Neural progenitor cell (in vitro differentiated cells): Measurements from ENCODE around the gene RBM26. TPM values are rescaled to one million over a fixed set of nuclear protein-coding genes. Genes with fewer than 3 reads are reported as not detected.

Source experiments
- DNase-seq: peaks from one replicate; pipeline ENCODE4 v3.0.0-alpha.2; 2016; ENCODE audit warnings: low spot score
- H2AFZ ChIP-seq: fragments of 200-600 bp; sonication (generic); replicated peaks from 2 replicates; pipeline ENCODE4 v1.6.1; 2016; ENCODE audit warnings: antibody characterized with exemption
- H3F3A ChIP-seq: fragments of 200-600 bp; sonication (generic); 2 replicates; pipeline ENCODE4 v1.6.1; 2016; ENCODE audit warnings: antibody characterized with exemption, low read depth
- H3K27ac ChIP-seq: fragments of 200-600 bp; sonication (generic); 2 replicates; pipeline ENCODE4 v1.5.1; 2016; ENCODE audit warnings: mild to moderate bottlenecking
- H3K27me3 ChIP-seq: fragments of 200-600 bp; sonication (generic); 2 replicates; pipeline ENCODE4 v1.6.1; 2016; ENCODE audit warnings: mild to moderate bottlenecking, moderate library complexity
- H3K36me3 ChIP-seq: fragments of 200-600 bp; sonication (generic); 2 replicates; pipeline ENCODE4 v1.5.1; 2016
- H3K4me1 ChIP-seq: fragments of 200-600 bp; sonication (generic); 2 replicates; pipeline ENCODE4 v1.6.1; 2016; ENCODE audit warnings: mixed run types
- H3K4me2 ChIP-seq: fragments of 200-600 bp; sonication (generic); 2 replicates; pipeline ENCODE4 v1.6.1; 2016
- H3K4me3 ChIP-seq: fragments of 200-600 bp; sonication (generic); 2 replicates; pipeline ENCODE4 v1.5.1; 2016
- H3K79me2 ChIP-seq: fragments of 200-600 bp; sonication (generic); 2 replicates; pipeline ENCODE4 v1.6.1; 2016; ENCODE audit warnings: low read depth
- H3K9ac ChIP-seq: fragments of 200-600 bp; sonication (generic); 2 replicates; pipeline ENCODE4 v1.6.1; 2016
- H3K9me3 ChIP-seq: fragments of 200-600 bp; sonication (generic); 2 replicates; pipeline ENCODE4 v1.5.1; 2016; ENCODE audit warnings: low read depth
- H4K20me1 ChIP-seq: fragments of 200-600 bp; sonication (generic); 2 replicates; pipeline ENCODE4 v1.6.1; 2016; ENCODE audit warnings: low read depth
- H3K27ac Mint-ChIP-seq: 3 replicates; pipeline ENCODE4 v1.8.0; 2021; ENCODE audit warnings: mixed read lengths
- H3K27me3 Mint-ChIP-seq: 2 replicates; pipeline ENCODE4 v1.8.0; 2022; ENCODE audit warnings: low read depth, mild to moderate bottlenecking, inconsistent platforms, moderate library complexity, mixed read lengths; ENCODE audit not compliant: insufficient read depth
- H3K36me3 Mint-ChIP-seq: 3 replicates; pipeline ENCODE4 v1.8.0; 2021; ENCODE audit warnings: mixed read lengths
- H3K4me1 Mint-ChIP-seq: 3 replicates; pipeline ENCODE4 v1.8.0; 2021; ENCODE audit warnings: mixed read lengths
- H3K4me3 Mint-ChIP-seq: 3 replicates; pipeline ENCODE4 v1.8.0; 2021; ENCODE audit warnings: mild to moderate bottlenecking, moderate library complexity, mixed read lengths
- H3K9me3 Mint-ChIP-seq: 3 replicates; pipeline ENCODE4 v1.8.0; 2020; ENCODE audit warnings: mixed read lengths
- CTCF ChIP-seq: fragments of 200-600 bp; sonication (generic); IDR thresholded peaks from 2 replicates; pipeline ENCODE4 v1.5.1; 2017; ENCODE audit warnings: antibody characterized with exemption, mild to moderate bottlenecking
- EZH2 ChIP-seq: fragments of 200-600 bp; sonication (generic); IDR thresholded peaks from 2 replicates; pipeline ENCODE4 v1.6.1; 2017; ENCODE audit warnings: antibody characterized with exemption, mild to moderate bottlenecking, moderate library complexity
- EZH2phosphoT487 ChIP-seq: fragments of 200-600 bp; sonication (generic); IDR thresholded peaks from 2 replicates; pipeline ENCODE4 v1.6.1; 2017; ENCODE audit warnings: antibody characterized with exemption
- total RNA-seq: library from RNA; depleted of rRNA; stranded (reverse); fragments of >200 nt; gene quantifications from 2 replicates; pipeline ENCODE4 v1.2.3, GENCODE V29; 2015; ENCODE audit warnings: low replicate concordance

Gene RBM26
- total RNA-seq, 1 donor from 2014 or later: 136 TPM

- TF ChIP-seq EZH2phosphoT487 (no peak), CTCF (no peak), EZH2 (no peak)
- Histone ChIP-seq H4K20me1 (peaks cover 61% of the 10 kb centered on the region), H3K27me3 (no peaks in the 10 kb centered on the region), H3K4me2 (peak overlapping the region; percentile 95), H3K9ac (no peak overlapping the region), H3K36me3 (peaks cover 23% of the 10 kb centered on the region), H3K79me2 (peaks cover 100% of the 10 kb centered on the region), H3F3A (peaks cover 18% of the 10 kb centered on the region), H3K9me3 (peaks cover 6% of the 10 kb centered on the region), H3K4me1 (peaks cover 46% of the 10 kb centered on the region), H2AFZ (no peak overlapping the region), H3K27ac (peak overlapping the region; percentile 34), H3K4me3 (no peak overlapping the region)
- no peak overlapping the region for H3K4me3 Mint-ChIP-seq
- H3K9me3 Mint-ChIP-seq: peaks cover 26% of the 10 kb centered on the region
- peaks cover 9% of the 10 kb centered on the region for H3K4me1 Mint-ChIP-seq
- H3K27me3 Mint-ChIP-seq: peaks cover 2% of the 10 kb centered on the region
- no peak overlapping the region for H3K27ac Mint-ChIP-seq
- H3K36me3 Mint-ChIP-seq: peaks cover 51% of the 10 kb centered on the region
- DNase-seq: no peak
These were observed 4.6 kb downstream of the RBM26 start for GRCh38 chr13:79401259-79402070.

- Histone ChIP-seq H3K9me3 (peaks cover 20% of the 10 kb centered on the region), H3K79me2 (peaks cover 100% of the 10 kb centered on the region), H3F3A (peaks cover 29% of the 10 kb centered on the region), H3K36me3 (peaks cover 36% of the 10 kb centered on the region), H3K27ac (no peak overlapping the region), H3K9ac (no peak overlapping the region), H3K27me3 (no peaks in the 10 kb centered on the region), H3K4me1 (peaks cover 42% of the 10 kb centered on the region), H3K4me3 (no peak overlapping the region), H3K4me2 (no peak overlapping the region), H4K20me1 (peaks cover 50% of the 10 kb centered on the region), H2AFZ (no peak overlapping the region)
- Mint-ChIP-seq H3K4me3 (no peak overlapping the region), H3K27me3 (peaks cover 4% of the 10 kb centered on the region), H3K9me3 (peaks cover 49% of the 10 kb centered on the region), H3K27ac (no peak overlapping the region), H3K36me3 (peaks cover 73% of the 10 kb centered on the region), H3K4me1 (peaks cover 9% of the 10 kb centered on the region)
- no peak for DNase-seq
- no peak for TF ChIP-seq CTCF
- TF ChIP-seq EZH2phosphoT487: no peak
- TF ChIP-seq EZH2: no peak
These were observed 7.1 kb downstream of the RBM26 start for GRCh38 chr13:79398915-79399314.

- H3K9me3 Mint-ChIP-seq: peaks cover 55% of the 10 kb centered on the region
- TF ChIP-seq CTCF (no peak), EZH2 (no peak), EZH2phosphoT487 (no peak)
- Histone ChIP-seq H3K4me1 (peaks cover 34% of the 10 kb centered on the region), H3K9ac (no peak overlapping the region), H3K9me3 (peaks cover 20% of the 10 kb centered on the region), H3F3A (peaks cover 35% of the 10 kb centered on the region), H3K4me2 (no peak overlapping the region), H4K20me1 (peaks cover 48% of the 10 kb centered on the region), H3K79me2 (peaks cover 100% of the 10 kb centered on the region), H3K4me3 (no peak overlapping the region), H3K27me3 (no peaks in the 10 kb centered on the region), H3K36me3 (peaks cover 36% of the 10 kb centered on the region), H3K27ac (no peak overlapping the region), H2AFZ (no peak overlapping the region)
- H3K27me3 Mint-ChIP-seq: peaks cover 4% of the 10 kb centered on the region
- H3K4me1 Mint-ChIP-seq: peaks cover 7% of the 10 kb centered on the region
- no peak for DNase-seq
- no peak overlapping the region for H3K4me3 Mint-ChIP-seq
- H3K27ac Mint-ChIP-seq: no peak overlapping the region
- peaks cover 78% of the 10 kb centered on the region for H3K36me3 Mint-ChIP-seq
These were observed 7.9 kb downstream of the RBM26 start for GRCh38 chr13:79398127-79398526.
